Loucy (cell line): ENCODE data around the gene SGMS1.

ENCODE experiments used
- H2AFZ ChIP-seq: fragments of 200-600 bp; sonication (generic); 2 replicates; pipeline ENCODE4 v1.6.0; 2016; ENCODE audit warnings: antibody characterized with exemption, mild to moderate bottlenecking, low read length, moderate library complexity
- H3F3A ChIP-seq: fragments of 200-600 bp; 2 replicates; pipeline ENCODE4 v1.6.0; 2016; ENCODE audit warnings: antibody characterized with exemption, low read depth, mild to moderate bottlenecking
- H3K27me3 ChIP-seq: fragments of 200-600 bp; sonication (generic); 2 replicates; pipeline ENCODE4 v1.6.1; 2014; ENCODE audit warnings: low read length, mild to moderate bottlenecking; ENCODE audit not compliant: insufficient read depth, poor library complexity, severe bottlenecking
- H3K36me3 ChIP-seq: fragments of 200-600 bp; sonication (generic); 2 replicates; pipeline ENCODE4 v1.6.1; 2016; ENCODE audit warnings: low read length; ENCODE audit not compliant: insufficient read depth
- H3K4me1 ChIP-seq: fragments of 200-600 bp; sonication (generic); 2 replicates; pipeline ENCODE4 v1.5.1; 2014; ENCODE audit warnings: low read length, mild to moderate bottlenecking; ENCODE audit not compliant: insufficient read depth, poor library complexity, severe bottlenecking
- H3K4me2 ChIP-seq: fragments of 200-600 bp; sonication (generic); 2 replicates; pipeline ENCODE4 v1.6.0; 2014; ENCODE audit warnings: antibody characterized with exemption, low read length, low read depth, mild to moderate bottlenecking; ENCODE audit not compliant: poor library complexity, severe bottlenecking
- H3K4me3 ChIP-seq: fragments of 200-600 bp; sonication (generic); 2 replicates; pipeline ENCODE4 v1.5.1; 2014; ENCODE audit warnings: low read length, mild to moderate bottlenecking, mixed read lengths; ENCODE audit not compliant: poor library complexity, severe bottlenecking
- H3K79me2 ChIP-seq: fragments of 200-600 bp; sonication (generic); 2 replicates; pipeline ENCODE4 v1.6.1; 2014; ENCODE audit warnings: low read length; ENCODE audit not compliant: insufficient read depth
- H3K9ac ChIP-seq: fragments of 200-600 bp; sonication (generic); 2 replicates; pipeline ENCODE4 v1.6.0; 2014; ENCODE audit warnings: mild to moderate bottlenecking, low read depth, low read length, moderate library complexity; ENCODE audit not compliant: poor library complexity, severe bottlenecking
- H3K9me2 ChIP-seq: fragments of 200-600 bp; sonication (generic); replicated peaks from 2 replicates; pipeline ENCODE4 v1.6.1; 2016; ENCODE audit warnings: low read depth, low read length, mixed read lengths
- H3K9me3 ChIP-seq: fragments of 200-600 bp; sonication (generic); 2 replicates; pipeline ENCODE4 v1.6.1; 2014; ENCODE audit warnings: mild to moderate bottlenecking, antibody characterized with exemption, low read length, low read depth; ENCODE audit not compliant: insufficient read depth
- H4K20me1 ChIP-seq: fragments of 200-600 bp; sonication (generic); 2 replicates; pipeline ENCODE4 v1.6.0; 2014; ENCODE audit warnings: antibody characterized with exemption, low read length, mild to moderate bottlenecking; ENCODE audit not compliant: insufficient read depth, poor library complexity, severe bottlenecking
- CTCF ChIP-seq: fragments of 200-600 bp; sonication (generic); conservative IDR thresholded peaks from 2 replicates; pipeline ENCODE4 v1.5.1; 2014; ENCODE audit warnings: mild to moderate bottlenecking, antibody characterized with exemption, low read length
- EZH2phosphoT487 ChIP-seq: fragments of 200-600 bp; IDR thresholded peaks from 2 replicates; pipeline ENCODE4 v1.6.1; 2018; ENCODE audit warnings: antibody characterized with exemption, mild to moderate bottlenecking, moderate library complexity, borderline replicate concordance

The SGMS1 gene

GRCh38 chr10:50415292-50415691, 208.5 kb downstream of the SGMS1 start:
- H3F3A ChIP-seq = no peaks in the 10 kb centered on the region
- H3K79me2 ChIP-seq = no peaks in the 10 kb centered on the region
- no peaks in the 10 kb centered on the region for H3K9me3 ChIP-seq
- H4K20me1 ChIP-seq = no peaks in the 10 kb centered on the region
- H3K4me1 ChIP-seq = peaks cover 15% of the 10 kb centered on the region
- H3K9me2 ChIP-seq = no peaks in the 10 kb centered on the region
- H3K4me3 ChIP-seq = no peak overlapping the region
- no peak overlapping the region for H2AFZ ChIP-seq
- TF ChIP-seq EZH2phosphoT487 (no peak), CTCF (no peak)
- no peak overlapping the region for H3K9ac ChIP-seq
- H3K36me3 ChIP-seq = no peaks in the 10 kb centered on the region
- H3K27me3 ChIP-seq = no peaks in the 10 kb centered on the region
- no peak overlapping the region for H3K4me2 ChIP-seq

GRCh38 chr10:50410066-50410811, 213.5 kb downstream of the SGMS1 start:
- H2AFZ ChIP-seq = no peak overlapping the region
- no peaks in the 10 kb centered on the region for H3K9me2 ChIP-seq
- TF ChIP-seq CTCF (no peak), EZH2phosphoT487 (no peak)
- H3K79me2 ChIP-seq = no peaks in the 10 kb centered on the region
- no peaks in the 10 kb centered on the region for H4K20me1 ChIP-seq
- H3K27me3 ChIP-seq = no peaks in the 10 kb centered on the region
- no peak overlapping the region for H3K9ac ChIP-seq
- no peaks in the 10 kb centered on the region for H3K9me3 ChIP-seq
- no peak overlapping the region for H3K4me3 ChIP-seq
- peaks cover 18% of the 10 kb centered on the region for H3K4me1 ChIP-seq
- H3F3A ChIP-seq = no peaks in the 10 kb centered on the region
- H3K4me2 ChIP-seq = no peak overlapping the region
- H3K36me3 ChIP-seq = no peaks in the 10 kb centered on the region

GRCh38 chr10:50407076-50407801, 216.5 kb downstream of the SGMS1 start:
- Histone ChIP-seq H4K20me1 (no peaks in the 10 kb centered on the region), H3K27me3 (no peaks in the 10 kb centered on the region), H3K9ac (no peak overlapping the region), H3K9me3 (no peaks in the 10 kb centered on the region), H3K4me1 (peaks cover 18% of the 10 kb centered on the region), H3K4me3 (no peak overlapping the region), H3K9me2 (no peaks in the 10 kb centered on the region), H3K79me2 (no peaks in the 10 kb centered on the region), H3F3A (no peaks in the 10 kb centered on the region), H3K4me2 (no peak overlapping the region), H3K36me3 (no peaks in the 10 kb centered on the region), H2AFZ (no peak overlapping the region)
- TF ChIP-seq CTCF (no peak), EZH2phosphoT487 (no peak)
